Breast epithelium (tissue), 3 donors: ENCODE results near the gene MRPL21.

Experiments
- POLR2A ChIP-seq: fragments of 450-650 bp; IDR thresholded peaks from one replicate; pipeline ENCODE4 v1.6.1; 2016; ENCODE audit warnings: antibody characterized with exemption, mild to moderate bottlenecking, moderate library complexity
- POLR2AphosphoS5 ChIP-seq, 3 donors: sonication (generic); formaldehyde crosslinking; IDR thresholded peaks; one replicate each; pipeline ENCODE4 v1.6.1; 2017; ENCODE audit warnings: antibody characterized with exemption in 3 of 3
- TF ChIP-seq, protein P1 (sequence below), 3 donors: fragments of 450-650 bp; IDR thresholded peaks; one replicate each; pipeline ENCODE4 v1.5.1; 2016 to 2017; ENCODE audit warnings: antibody characterized with exemption in 3 of 3, mild to moderate bottlenecking in 3 of 3, moderate library complexity in 3 of 3

DNA sequence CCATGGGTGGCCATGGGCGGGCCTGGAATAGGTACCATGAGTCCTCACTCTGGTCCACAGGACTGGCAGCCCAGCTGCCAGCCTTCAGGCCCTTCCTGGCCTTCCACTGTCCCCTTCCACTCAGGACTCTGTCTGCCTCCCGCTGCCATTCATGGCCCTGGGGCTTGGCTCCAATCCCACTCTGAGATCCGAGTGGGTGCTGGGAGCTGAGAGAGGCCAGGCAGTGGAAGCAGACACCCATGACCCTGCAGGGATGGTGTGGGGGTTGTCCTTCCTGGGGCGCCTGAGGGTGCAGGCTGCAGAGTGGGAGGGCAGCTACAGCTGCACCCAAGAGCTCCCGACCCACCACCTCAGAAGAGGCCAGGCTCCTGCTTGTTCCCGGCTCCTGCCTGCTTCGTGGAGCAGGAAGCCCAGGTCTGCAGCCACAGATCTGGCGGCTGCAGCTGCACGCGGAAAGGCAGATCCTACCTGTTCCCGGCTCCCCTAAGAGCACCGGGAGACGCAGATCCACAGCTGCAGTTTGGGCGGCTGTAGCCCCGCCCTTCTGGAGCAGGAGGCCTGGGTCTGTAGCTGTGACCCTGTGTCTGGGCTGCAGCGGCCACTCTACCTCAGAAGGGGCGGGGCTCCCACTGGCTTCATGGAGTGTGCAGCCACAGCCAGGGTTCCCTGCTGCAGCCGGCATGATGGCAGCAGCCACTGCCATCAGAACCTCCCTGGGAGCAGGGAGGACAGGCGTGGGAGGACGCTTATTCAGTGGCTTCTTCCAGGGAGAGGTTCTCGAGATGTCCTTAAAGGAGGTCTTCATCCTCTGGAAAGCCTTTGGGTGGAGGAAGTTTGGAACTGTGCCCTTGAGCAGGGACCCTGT is 27.6 kb upstream of the MRPL21 start:
- TF ChIP-seq, protein P1, sequence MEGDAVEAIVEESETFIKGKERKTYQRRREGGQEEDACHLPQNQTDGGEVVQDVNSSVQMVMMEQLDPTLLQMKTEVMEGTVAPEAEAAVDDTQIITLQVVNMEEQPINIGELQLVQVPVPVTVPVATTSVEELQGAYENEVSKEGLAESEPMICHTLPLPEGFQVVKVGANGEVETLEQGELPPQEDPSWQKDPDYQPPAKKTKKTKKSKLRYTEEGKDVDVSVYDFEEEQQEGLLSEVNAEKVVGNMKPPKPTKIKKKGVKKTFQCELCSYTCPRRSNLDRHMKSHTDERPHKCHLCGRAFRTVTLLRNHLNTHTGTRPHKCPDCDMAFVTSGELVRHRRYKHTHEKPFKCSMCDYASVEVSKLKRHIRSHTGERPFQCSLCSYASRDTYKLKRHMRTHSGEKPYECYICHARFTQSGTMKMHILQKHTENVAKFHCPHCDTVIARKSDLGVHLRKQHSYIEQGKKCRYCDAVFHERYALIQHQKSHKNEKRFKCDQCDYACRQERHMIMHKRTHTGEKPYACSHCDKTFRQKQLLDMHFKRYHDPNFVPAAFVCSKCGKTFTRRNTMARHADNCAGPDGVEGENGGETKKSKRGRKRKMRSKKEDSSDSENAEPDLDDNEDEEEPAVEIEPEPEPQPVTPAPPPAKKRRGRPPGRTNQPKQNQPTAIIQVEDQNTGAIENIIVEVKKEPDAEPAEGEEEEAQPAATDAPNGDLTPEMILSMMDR (IDR thresholded peaks at IDR 0.05): no peak
- TF ChIP-seq POLR2A: no peak
- TF ChIP-seq POLR2AphosphoS5 (IDR thresholded peaks at IDR 0.05): no peak
